Nasal cavity respiratory epithelium epithelial cell of viscerocranial mucosa (primary cell): ENCODE data around the gene PRKAR1A. TPM values are rescaled to one million over a fixed set of nuclear protein-coding genes. Genes with fewer than 3 reads are reported as not detected.

Experiments
- total RNA-seq: library from RNA; depleted of rRNA; stranded (reverse); fragments of >200 nt; gene quantifications from 2 replicates; pipeline ENCODE4 v1.2.3, GENCODE V29; 2014

Gene PRKAR1A
- 227 and 263 TPM in 2 replicates for total RNA-seq

GRCh38 chr17:68512247-68512959, at the start of gene PRKAR1A:
TSS of gene PRKAR1A (plus strand) at chr17:68512430. CDS start at chr17:68515400, 2,970 bp downstream.

Other genes with a start within 250 kb of the PRKAR1A start
- gene SLC16A6, start 221.3 kb upstream of the PRKAR1A start, total RNA-seq: 0.14 and 0.68 TPM in 2 replicates
- 0.71 and 1.4 TPM in 2 replicates for gene ARSG, start 220.9 kb upstream of the PRKAR1A start, total RNA-seq
- gene WIPI1, start 54.9 kb upstream of the PRKAR1A start, total RNA-seq: 51.3 and 117 TPM in 2 replicates
- gene FAM20A, start 88.9 kb downstream of the PRKAR1A start, total RNA-seq: 0.93 TPM in 1 of 2 replicates, not detected in the other